Natural killer cell (primary cell): ENCODE results near the gene PTMS. TPM values are rescaled to one million over a fixed set of nuclear protein-coding genes. Genes with fewer than 3 reads are reported as not detected.

ENCODE experiments used
- ATAC-seq, 3 donors: fragments of 150-1000 bp in 2 of 3; fragments of 200-7000 bp in 1 of 3; cut with Tn5 transposase; 1 replicate in 1 of 3; 2 replicates in 2 of 3; pipeline ENCODE4 v1.10.0; 2021; ENCODE audit warnings: mild to moderate bottlenecking in 2 of 3, moderate library complexity in 2 of 3
- DNase-seq, 2 donors: peaks; one replicate each; pipeline versions ENCODE4 v3.0.0 to v3.0.0-alpha.2; 2013 to 2021; ENCODE audit warnings: mixed read lengths in 1 of 2
- H3K27ac ChIP-seq: one replicate; pipeline ENCODE4 v1.5.1; 2013; ENCODE audit warnings: mild to moderate bottlenecking, low read length
- H3K27me3 ChIP-seq: one replicate; pipeline ENCODE4 v1.6.1; 2013; ENCODE audit warnings: low read length; ENCODE audit not compliant: control insufficient read depth, insufficient read depth
- H3K36me3 ChIP-seq: one replicate; pipeline ENCODE4 v1.6.1; 2013; ENCODE audit warnings: low read length; ENCODE audit not compliant: control insufficient read depth, insufficient read depth
- H3K4me1 ChIP-seq: one replicate; pipeline ENCODE4 v1.6.1; 2013; ENCODE audit warnings: low read length; ENCODE audit not compliant: control insufficient read depth, insufficient read depth
- H3K4me3 ChIP-seq: one replicate; pipeline ENCODE4 v1.5.1; 2013; ENCODE audit warnings: low read length
- H3K9me3 ChIP-seq: one replicate; pipeline ENCODE4 v1.6.1; 2013; ENCODE audit warnings: low read length; ENCODE audit not compliant: control insufficient read depth, insufficient read depth
- H3K27ac Mint-ChIP-seq, 2 donors: one replicate each; pipeline ENCODE4 v1.8.0; 2022; ENCODE audit warnings: mild to moderate bottlenecking in 2 of 2, mixed read lengths in 2 of 2, moderate library complexity in 1 of 2
- H3K27me3 Mint-ChIP-seq, 2 donors: one replicate each; pipeline ENCODE4 v1.8.0; 2022; ENCODE audit warnings: low read depth in 2 of 2, mixed read lengths in 2 of 2
- H3K36me3 Mint-ChIP-seq: one replicate; pipeline ENCODE4 v1.8.0; 2022; ENCODE audit warnings: mixed read lengths
- H3K4me1 Mint-ChIP-seq, 2 donors: one replicate each; pipeline ENCODE4 v1.8.0; 2022; ENCODE audit warnings: mixed read lengths in 2 of 2
- H3K4me3 Mint-ChIP-seq: one replicate; pipeline ENCODE4 v1.8.0; 2022; ENCODE audit warnings: mild to moderate bottlenecking, moderate library complexity, mixed read lengths
- H3K9me3 Mint-ChIP-seq, 2 donors: one replicate each; pipeline ENCODE4 v1.8.0; 2022; ENCODE audit warnings: mixed read lengths in 2 of 2
- CTCF ChIP-seq: fragments of 200-600 bp; IDR thresholded peaks from one replicate; pipeline ENCODE4 v1.8.0; 2022; ENCODE audit warnings: antibody characterized with exemption
- WGBS: methylation state at CpG from one replicate; pipeline ENCODE4 v1.1.7; 2013; ENCODE audit warnings: missing lambda C conversion rate; ENCODE audit not compliant: insufficient coverage; 5-methylcytosine and 5-hydroxymethylcytosine counted together
- intact Hi-C: fragments of 100-400 bp; cut with micrococcal nuclease; formaldehyde crosslinking; loops from one replicate; pipeline ENCODE4 v1.14.2; 2022
- total RNA-seq, 4 donors: library from RNA; stranded (reverse); fragments of 120-200 nt in 1 of 4; gene quantifications; one replicate each; pipeline versions ENCODE4 v1.2.3 to v1.2.4, GENCODE V29; 2013 to 2022

Gene PTMS
- total RNA-seq, 3 donors from 2014 or later (not counting 1 experiment from before 2014, with no cell fraction given): 2.3 to 33.2 (median 2.8) TPM

DNA sequence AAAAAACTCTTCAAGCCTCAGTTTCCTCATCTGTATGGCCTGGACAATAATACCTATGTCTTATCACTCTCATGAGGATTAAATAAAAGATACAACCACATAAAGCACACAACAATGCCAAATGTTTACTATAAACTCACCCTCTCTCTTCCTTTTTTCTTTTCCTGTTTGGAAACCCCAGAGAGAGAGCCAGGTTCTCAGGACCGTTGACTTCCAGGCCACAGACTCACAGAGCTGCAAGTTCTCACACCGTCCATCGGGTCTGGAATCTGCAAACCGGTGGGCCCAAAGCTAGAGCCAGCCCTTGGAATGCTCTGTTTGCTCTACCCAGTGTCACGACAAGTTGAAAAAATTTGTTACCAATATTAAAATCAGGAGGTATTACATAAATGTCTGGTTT is 18.6 kb downstream of the PTMS start:
- H3K4me1 ChIP-seq: peaks cover 4% of the 10 kb centered on the region
- 70% methylated on average over 5 of the region's 5 CpGs for whole genome bisulfite sequencing
- DNase-seq: no peak
- Mint-ChIP-seq H3K27me3 (peaks cover 8 to 12% of the 10 kb centered on the region in 2 donors), H3K4me1 (peaks cover 0 to 7% of the 10 kb centered on the region in 2 donors), H3K4me3 (no peak overlapping the region), H3K36me3 (no peaks in the 10 kb centered on the region), H3K27ac (no peak overlapping the region), H3K9me3 (no peaks in the 10 kb centered on the region)
- no peak for ATAC-seq
- intact Hi-C loops: no loop called here
- H3K4me3 ChIP-seq: no peak overlapping the region
- H3K27ac ChIP-seq: no peak overlapping the region
- no peaks in the 10 kb centered on the region for H3K36me3 ChIP-seq
- no peak for TF ChIP-seq CTCF
- no peaks in the 10 kb centered on the region for H3K27me3 ChIP-seq
- H3K9me3 ChIP-seq: no peaks in the 10 kb centered on the region

DNA sequence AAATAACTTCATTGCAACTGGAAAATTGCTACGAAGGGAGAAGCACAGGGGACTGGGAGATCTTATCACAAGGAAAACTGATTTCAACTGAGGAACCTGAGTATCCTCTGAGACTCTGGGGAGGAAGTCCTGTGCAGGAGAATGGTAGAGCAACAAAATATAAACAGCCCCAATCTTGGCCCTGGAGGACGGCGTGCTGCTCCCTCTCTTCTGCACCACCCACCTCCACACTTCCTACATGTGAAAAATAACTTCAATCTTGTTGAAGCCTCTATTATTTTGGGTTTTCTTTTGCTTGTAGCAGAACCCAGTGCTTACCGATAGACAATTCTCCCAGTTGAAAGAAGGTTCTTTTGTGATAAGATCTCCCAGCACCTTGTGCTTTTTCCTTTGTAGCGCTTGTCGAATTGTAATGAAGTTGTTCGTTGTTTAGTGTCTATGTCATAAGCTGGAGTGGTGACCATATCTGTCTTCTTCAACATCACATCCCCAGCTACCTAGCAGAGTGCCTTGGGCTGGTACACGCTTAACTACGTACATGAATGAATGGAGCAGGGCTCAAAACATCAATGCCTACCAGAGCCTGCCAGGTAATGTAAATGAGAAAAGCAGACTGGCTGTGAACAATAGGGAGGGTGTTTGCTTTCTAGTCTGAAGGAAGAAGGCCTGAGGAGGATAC is 20.4 kb downstream of the PTMS start:
- Mint-ChIP-seq H3K4me1 (peaks cover 0 to 8% of the 10 kb centered on the region in 2 donors), H3K27me3 (peaks cover 8 to 14% of the 10 kb centered on the region in 2 donors), H3K9me3 (no peaks in the 10 kb centered on the region), H3K27ac (no peak overlapping the region), H3K36me3 (no peaks in the 10 kb centered on the region), H3K4me3 (no peak overlapping the region)
- no peak for ATAC-seq
- 51% methylated on average over 6 of the region's 9 CpGs for WGBS
- no peak for TF ChIP-seq CTCF
- Histone ChIP-seq H3K9me3 (no peaks in the 10 kb centered on the region), H3K4me1 (peaks cover 4% of the 10 kb centered on the region), H3K27me3 (no peaks in the 10 kb centered on the region), H3K36me3 (no peaks in the 10 kb centered on the region), H3K27ac (no peak overlapping the region), H3K4me3 (no peak overlapping the region)
- intact Hi-C loops: no loop called here
- peak in 1 of 2 donors; percentile 74 for DNase-seq

DNA sequence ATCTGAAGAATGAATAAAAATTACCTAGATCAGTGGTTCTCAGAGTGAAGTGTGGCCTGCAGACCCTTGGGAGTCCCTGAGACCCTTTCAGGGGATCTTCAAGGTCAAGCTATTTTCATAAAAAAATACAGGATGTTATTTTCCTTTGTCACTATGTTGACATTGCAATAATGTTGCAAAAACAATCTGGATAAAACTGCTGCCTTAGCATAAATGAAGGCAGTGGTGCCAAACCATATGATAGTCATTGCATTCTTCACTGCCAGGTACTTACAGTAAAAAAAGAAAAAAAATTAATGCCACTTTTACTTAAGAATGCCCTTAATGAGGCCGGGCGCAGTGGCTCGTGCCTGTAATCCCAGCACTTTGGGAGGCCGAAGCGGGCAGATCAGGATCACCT is 21.1 kb downstream of the PTMS start:
- no peak for ATAC-seq
- Mint-ChIP-seq H3K4me1 (peaks cover 0 to 14% of the 10 kb centered on the region in 2 donors), H3K4me3 (no peak overlapping the region), H3K36me3 (no peaks in the 10 kb centered on the region), H3K27ac (no peak overlapping the region), H3K27me3 (peaks cover 14 to 18% of the 10 kb centered on the region in 2 donors), H3K9me3 (no peaks in the 10 kb centered on the region)
- no peaks in the 10 kb centered on the region for H3K9me3 ChIP-seq
- H3K36me3 ChIP-seq: no peaks in the 10 kb centered on the region
- 99% methylated on average over 5 of the region's 5 CpGs for WGBS
- H3K27me3 ChIP-seq: no peaks in the 10 kb centered on the region
- no peak for TF ChIP-seq CTCF
- DNase-seq: peak in 1 of 2 donors; percentile 2
- intact Hi-C loops: no loop called here
- H3K4me1 ChIP-seq: peaks cover 11% of the 10 kb centered on the region
- no peak overlapping the region for H3K4me3 ChIP-seq
- H3K27ac ChIP-seq: no peak overlapping the region
